ENCODE data around the gene TCF20.
A peak's percentile ranks its signal among the peaks of the same experiment; 100 is the strongest.

Gene TCF20

GRCh38 chr22:42270510-42271190, at the start of gene TCF20:
Gene TCF20, minus strand, starts transcription at chr22:42270653. Its CDS starts 55,348 bp downstream, at chr22:42215305.
- peak; percentile 32 to 42 for DNase-seq (ENCODE audit: low read depth in 2 of 2)

GRCh38 chr22:42319386-42319785, 48.9 kb upstream of the TCF20 start:
- DNase-seq (ENCODE audit: low read depth in 2 of 2): no peak

GRCh38 chr22:42318967-42319366, 48.5 kb upstream of the TCF20 start:
- no peak for DNase-seq (ENCODE audit: low read depth in 2 of 2)

DNA sequence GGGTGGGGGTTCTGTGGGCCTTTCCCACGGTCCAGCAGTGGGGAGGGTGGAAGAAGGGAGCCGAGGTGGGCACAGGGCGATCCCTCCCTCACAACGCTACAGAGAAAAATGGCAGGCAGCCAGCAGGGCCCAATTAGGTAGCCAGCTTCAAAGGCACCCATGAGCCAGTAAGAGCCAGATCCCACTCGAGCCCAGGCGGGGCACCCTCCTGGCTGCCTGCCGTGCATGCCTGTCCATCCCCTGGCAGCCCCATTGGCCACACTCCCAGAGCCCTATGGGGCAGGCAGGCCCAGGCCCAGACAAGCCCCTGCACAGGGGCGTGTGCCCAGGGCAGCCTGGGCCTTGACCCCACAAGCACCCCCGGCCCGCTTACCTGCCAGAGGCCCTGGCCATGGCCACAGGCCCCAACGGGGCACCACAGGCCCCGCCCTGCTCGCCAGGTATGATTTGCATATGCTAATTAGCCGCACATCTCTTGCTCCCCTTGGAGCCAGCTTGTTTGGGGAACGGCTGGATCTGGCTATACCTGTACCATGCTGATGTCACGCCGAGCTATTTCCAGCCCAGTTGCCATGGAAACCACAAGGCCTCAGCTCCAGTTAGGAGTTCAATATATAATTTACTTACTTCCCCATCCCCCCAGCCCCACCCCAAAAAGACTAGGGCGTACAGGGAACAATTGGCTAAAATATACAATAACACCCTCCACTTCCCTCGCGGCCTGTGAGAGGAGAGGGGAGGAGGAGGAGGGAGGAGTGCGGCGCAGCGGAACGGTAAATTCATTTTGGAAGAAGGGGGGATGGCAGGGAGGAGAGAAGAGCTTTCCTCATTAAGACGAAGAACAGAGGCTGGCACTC, 47.5 kb upstream of the TCF20 start:
- no peak for DNase-seq (ENCODE audit: low read depth in 2 of 2)

GRCh38 chr22:42317008-42317407, 46.6 kb upstream of the TCF20 start:
- peak in 1 of 2 experiments; percentile 10 for DNase-seq (ENCODE audit: low read depth in 2 of 2)

DNA sequence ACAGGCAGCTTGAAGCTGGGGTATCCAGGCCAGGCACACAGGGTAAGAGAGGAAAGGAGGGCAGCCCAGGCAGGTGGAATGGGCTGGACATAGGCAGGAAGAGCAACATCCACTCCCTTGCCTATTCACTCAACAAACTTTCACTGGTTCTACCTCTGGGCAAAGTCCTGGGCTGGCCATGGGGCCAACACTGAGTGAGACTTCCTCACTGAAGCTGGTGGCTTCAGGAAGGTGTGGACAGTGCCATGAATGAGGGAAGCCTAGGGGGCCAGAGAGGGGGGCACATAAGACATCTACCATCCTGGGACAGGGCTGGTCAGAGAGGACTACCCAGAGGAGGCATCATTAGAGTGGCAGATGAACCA, 44.9 kb upstream of the TCF20 start:
- no peak for DNase-seq (ENCODE audit: low read depth in 2 of 2)

DNA sequence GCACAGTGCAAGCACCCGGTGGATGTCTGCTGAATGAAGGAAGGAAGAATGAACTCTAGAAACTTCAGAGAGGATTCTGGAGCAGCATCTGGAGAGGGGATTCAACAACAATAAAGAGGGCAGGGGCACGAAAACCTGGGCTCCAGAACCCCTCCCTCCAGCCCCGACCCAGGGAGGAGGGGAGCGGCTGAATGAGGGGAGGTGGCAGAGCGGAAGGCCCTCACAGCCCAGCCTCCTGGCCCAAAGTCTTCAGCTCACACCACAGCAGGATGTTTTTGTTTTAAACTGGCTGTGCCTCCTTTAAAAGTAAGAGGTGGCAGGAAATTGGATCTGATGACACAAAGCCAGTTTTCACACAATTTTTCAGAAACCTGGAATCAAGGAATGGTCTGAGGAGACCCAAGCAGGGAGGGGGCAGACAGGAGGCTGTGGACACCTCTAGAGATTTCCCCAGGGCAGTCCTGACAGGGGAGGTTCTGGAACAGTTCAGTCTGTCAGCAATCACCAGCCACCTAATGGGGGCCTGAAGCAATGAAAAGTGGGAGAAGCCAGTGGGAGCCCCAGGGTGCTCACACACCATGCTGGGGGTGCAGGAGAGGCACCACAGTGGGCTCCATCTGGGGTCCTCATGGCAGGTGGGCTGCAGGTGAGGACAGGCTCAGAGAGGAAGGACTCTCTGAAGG, 44.4 kb upstream of the TCF20 start:
- no peak for DNase-seq (ENCODE audit: low read depth in 2 of 2)

- DNase-seq (ENCODE audit: low read depth in 2 of 2): no peak
Observed at GRCh38 chr22:42313804-42314581, 43.5 kb upstream of the TCF20 start.

DNA sequence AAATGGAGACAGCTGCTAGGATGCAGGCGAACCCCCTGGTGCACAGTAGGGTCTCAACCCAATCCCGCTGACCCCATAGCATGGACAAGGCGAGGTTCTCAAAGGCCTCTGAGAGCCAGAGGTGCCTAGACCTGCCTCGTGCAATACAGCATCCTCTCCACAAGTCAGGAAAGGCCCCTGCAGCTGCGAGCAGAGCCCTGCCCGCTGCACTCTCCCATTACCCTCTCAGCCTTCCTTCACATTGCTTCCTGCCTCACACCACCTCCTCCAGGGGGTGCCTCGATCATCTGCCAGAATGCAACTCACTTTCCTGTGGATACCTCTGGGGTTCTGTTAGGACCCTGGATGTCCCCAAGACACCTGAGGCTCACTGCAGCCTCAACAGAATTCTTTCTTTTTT, 42.8 kb upstream of the TCF20 start:
- DNase-seq (ENCODE audit: low read depth in 2 of 2): no peak

DNA sequence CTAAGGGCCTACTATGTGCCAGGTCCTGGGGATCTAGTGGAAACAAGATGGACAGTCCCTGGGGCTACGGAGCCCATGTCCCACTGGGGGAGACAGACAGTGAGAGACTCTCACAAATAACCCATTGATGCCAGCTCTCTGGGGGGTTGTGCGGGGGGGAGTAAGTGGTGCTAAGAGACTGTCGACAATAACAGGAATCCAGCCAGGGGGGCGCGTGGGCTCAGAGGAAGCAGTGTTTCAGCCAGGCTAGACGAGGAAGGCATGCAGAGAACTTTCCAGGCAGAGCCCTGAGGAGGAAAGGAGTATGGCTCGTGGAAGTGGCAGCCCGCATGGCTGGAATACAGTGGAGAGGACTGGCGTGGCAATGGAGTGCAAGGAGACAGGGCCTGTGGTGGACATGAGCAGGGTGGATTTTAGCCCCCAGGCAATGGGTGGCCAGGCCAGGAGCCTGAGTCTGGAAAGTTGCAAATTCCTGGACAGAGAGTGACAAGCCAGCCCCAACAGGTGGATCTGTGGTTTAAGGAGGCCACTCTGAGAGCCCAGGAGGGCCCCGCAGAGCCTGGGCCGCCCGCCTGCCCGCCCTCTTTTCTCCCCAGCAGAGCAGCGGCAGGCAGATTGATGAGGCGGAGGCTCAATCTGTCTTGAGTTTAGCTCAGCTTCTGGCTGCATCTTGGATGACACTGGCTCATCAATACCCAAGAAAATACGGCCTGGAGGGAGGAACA, 40.0 kb upstream of the TCF20 start:
- no peak for DNase-seq (ENCODE audit: low read depth in 2 of 2)

GRCh38 chr22:42309865-42310264, 39.4 kb upstream of the TCF20 start:
- DNase-seq (ENCODE audit: low read depth in 2 of 2): no peak

GRCh38 chr22:42308892-42309468, 38.5 kb upstream of the TCF20 start:
- no peak for DNase-seq (ENCODE audit: low read depth in 2 of 2)

DNA sequence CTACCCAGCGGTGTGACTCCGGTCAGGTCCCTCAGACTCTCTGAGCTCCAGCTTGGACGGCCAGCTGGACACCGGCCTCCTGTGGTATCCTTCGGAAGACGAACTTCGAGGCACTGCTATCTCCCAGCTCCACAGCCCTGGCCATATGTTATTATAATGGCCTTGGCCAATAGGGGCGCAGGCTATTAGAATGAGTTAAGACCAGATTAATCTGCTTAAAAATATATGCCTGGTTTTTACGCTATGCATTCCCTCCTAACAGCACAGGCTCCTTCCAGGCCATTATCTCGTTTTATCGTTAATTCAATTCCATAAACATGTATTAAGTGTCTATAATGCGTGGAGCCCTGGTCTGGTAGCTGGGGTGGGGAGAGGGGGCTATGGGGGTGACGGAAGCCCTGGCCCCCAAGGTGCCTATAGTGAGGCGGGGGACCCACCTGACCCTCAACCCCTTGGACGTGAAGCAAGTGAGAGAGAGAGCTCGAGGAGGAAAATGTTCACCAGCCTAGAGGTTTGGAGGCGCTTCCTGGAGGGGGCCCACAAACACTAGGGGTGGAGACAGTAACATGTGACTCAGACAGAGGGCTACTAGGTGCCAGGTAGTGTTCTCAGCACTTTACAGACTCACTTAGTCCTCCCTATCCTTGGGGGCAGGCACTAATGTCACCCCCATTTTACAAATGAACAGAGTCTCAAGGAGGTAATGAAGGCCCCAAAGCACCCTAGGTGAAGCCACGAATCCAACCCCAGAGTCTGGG, 37.5 kb upstream of the TCF20 start:
- DNase-seq (ENCODE audit: low read depth in 2 of 2): no peak

GRCh38 chr22:42306010-42306409, 35.6 kb upstream of the TCF20 start:
- no peak for DNase-seq (ENCODE audit: low read depth in 2 of 2)

GRCh38 chr22:42304324-42304790, 33.9 kb upstream of the TCF20 start:
- DNase-seq (ENCODE audit: low read depth in 2 of 2): no peak

DNA sequence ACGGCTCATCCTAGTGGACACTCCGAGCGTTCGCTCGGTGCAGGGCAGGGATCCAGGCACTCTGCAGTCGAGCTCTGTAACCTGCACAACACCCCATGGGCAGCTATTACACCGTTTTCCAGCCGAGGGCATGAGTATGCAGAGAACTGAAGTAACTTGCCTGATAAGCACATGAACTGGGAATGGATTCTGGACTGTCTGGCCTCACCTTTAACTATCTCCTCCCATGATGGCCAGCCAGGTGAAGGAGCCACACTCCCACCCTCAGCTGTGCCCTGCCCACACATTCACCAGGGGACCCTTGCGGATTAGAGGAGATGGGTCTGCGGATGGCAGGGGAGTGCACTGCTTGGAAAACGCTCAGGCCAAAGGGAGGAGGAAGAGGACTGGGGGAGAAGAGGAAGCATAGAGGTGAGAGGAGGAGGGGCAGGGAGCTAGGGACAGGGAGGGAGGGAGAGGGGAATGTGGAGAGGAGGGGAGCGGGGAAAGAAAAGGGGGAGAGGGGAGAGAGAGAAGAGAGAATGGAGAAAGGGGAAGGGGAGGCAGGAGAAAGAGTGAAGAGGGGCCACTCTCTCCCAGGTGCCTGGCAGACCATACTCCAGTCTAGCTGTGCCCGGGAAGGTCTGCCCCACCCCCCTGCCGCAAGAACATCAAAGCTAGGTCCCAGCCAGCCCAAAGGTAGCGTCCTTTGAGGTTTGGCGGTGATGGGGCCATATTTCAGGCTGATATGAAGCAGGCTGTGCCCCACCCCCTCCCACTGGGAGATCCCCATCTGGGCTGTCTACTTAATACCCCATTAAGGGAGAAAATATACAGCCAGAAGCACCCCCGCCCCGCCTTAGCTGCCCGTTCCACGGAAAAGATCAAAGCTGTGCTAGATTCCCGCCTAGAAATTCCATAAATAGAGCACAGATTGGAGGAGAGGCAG, 33.2 kb upstream of the TCF20 start:
- DNase-seq (ENCODE audit: low read depth in 2 of 2): no peak

- DNase-seq (ENCODE audit: low read depth in 2 of 2): no peak
Observed at GRCh38 chr22:42301742-42302102, 31.3 kb upstream of the TCF20 start.

- DNase-seq (ENCODE audit: low read depth in 2 of 2): no peak
Observed at GRCh38 chr22:42301077-42301741, 30.8 kb upstream of the TCF20 start.
